ENCODE results near the gene THADA.
"Not testable (repeated sequence)": the region's sequence is repeated elsewhere in the genome, so short reads cannot be mapped to it uniquely, and the experiment has no call there.

THADA gene

GRCh38 chr2:43540021-43540779, 55.6 kb downstream of the THADA start:
- DNase-seq = no peak

GRCh38 chr2:43539436-43539835, 56.4 kb downstream of the THADA start:
- no peak for DNase-seq

DNA sequence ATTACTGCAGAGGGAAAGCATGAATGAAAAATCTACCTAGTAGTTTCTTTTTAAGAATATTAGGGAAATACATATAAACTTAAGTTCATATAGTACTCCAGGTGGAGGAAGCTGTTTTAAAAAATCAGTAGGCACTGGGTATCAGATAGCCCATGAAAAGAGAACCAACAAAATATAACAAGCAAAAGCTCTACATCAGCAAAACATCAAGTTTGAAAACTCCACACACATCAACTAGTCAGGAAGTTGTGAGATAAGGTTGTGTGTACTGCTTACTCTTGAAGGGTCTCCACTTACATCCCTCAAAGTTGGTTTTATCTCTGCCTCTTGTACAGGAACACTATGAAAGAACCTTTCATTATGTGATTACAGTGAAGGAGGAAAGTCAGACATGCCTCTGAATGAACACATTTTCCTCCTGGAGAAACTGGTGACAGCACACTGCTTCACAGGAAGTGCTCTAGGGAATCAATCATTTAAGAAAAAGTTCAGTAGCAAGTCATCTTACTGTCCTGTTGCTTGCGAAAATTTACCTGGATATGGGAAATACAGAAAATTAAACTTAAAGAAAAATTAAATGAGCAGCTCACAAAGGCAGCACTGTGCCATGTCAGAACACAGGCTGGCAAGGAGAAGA, 57.7 kb downstream of the THADA start:
- DNase-seq = no peak

GRCh38 chr2:43537137-43537536, 58.7 kb downstream of the THADA start:
- no peak for DNase-seq

GRCh38 chr2:43534569-43534968, 61.3 kb downstream of the THADA start:
- DNase-seq = no peak

- not testable (repeated sequence) for DNase-seq
Observed at GRCh38 chr2:43532572-43532971, 63.3 kb downstream of the THADA start.

DNA sequence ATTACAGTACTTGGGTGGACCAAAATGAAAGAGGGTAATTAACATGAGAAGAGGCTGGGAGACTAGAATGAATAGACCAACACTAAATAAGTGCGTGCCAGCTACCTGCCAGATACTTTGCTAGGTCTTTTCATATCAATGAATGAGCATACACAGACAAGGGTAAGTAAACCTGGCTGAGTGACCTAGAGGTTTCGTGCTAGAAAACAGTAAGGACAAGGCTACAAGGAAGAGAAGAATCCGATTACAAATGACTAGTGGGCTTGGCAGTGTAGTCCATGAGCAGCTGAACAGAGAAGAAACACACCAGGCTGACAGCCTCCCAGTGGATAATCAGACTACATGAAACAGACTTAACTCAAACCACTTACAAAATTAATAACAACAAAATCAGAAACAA, 64.6 kb downstream of the THADA start:
- no peak for DNase-seq

GRCh38 chr2:43526994-43527393, 68.8 kb downstream of the THADA start:
- DNase-seq = no peak

DNA sequence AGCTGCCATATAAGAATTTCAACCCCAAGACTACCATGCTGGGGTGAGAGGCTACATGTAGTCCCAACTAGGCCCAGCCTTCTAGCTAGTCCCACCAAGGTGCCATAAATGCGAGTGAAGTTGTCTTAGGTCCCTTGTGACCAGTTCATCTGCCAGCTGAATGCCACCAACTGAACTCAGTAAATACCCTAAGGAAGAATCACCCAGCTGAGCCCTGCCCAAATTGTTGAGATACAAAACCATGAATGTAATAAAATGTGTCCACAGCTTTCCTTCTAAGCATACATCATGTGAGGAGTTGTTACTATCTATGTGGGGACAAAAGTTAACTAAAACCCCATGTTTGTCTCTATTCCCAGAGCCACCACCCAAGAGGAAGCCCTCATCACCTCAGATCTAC, 70.3 kb downstream of the THADA start:
- DNase-seq = no peak

GRCh38 chr2:43524177-43524965, 71.5 kb downstream of the THADA start:
- no peak for DNase-seq

- no peak for DNase-seq
Observed at GRCh38 chr2:43522177-43522576, 73.7 kb downstream of the THADA start.

DNA sequence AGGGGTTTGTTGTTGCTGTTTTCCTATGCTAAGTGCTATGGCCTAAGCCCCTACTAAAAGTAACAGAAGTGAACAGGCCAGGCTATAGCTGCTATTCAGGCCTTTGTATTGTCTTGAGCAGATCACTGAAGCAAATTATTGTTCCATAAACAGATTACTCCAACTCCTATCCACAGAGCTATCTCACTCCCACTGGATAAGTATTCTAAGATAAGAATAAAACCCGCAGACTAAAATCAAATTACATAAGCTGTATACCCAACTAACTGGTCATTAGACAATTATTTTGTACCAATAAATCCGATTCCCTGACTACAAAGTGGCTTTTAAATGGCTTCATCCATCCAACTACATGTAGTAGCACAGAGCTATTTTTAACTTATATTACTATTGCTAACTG, 74.3 kb downstream of the THADA start:
- no peak for DNase-seq

- no peak for DNase-seq
Observed at GRCh38 chr2:43520919-43521318, 74.9 kb downstream of the THADA start.

DNA sequence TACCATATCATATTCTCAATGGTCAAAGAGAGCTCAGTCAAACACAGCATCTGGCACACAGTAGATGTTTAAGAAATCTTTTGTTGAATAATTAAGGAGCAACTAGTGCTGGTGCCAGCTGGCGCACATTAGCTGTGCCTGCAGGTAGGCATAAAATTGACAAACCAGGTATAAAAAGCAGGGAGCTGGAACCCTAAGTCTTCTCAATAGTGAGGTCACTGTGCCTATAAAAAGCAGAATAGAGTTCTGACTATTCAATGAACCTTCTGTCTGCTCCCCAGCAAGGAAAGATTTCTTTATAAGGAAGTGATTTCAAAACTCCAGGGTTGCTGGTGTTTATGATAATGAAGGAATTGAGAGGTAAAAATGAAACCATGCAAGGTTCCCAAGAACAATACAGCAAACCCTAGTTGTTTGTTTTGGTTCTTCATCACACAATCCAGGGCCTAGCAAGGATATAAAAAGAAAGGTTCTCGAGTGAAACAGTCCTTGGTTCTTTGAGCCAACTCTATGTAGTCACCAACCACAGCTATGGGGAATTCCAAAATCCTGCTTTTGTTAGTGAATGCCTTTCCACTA, 76.1 kb downstream of the THADA start:
- no peak for DNase-seq

DNA sequence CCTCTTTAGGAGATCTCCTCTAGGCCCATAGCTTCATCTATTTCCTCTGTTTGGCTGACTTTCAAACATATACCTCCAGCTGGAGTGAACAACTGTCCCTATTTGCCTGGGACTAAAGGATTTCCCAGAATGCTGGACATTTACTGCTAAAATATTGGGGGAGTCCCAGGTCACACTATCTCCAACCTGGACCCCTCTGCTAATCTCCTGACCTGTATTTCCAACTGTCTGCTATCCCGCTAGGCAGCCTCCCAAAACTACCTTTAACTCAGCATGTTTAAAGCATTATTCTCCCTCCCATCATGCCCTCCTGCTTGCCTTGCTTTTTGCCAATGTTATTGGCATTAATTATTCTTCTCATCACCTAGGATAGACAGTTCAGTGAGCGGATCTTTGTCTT, 77.1 kb downstream of the THADA start:
- DNase-seq = no peak

DNA sequence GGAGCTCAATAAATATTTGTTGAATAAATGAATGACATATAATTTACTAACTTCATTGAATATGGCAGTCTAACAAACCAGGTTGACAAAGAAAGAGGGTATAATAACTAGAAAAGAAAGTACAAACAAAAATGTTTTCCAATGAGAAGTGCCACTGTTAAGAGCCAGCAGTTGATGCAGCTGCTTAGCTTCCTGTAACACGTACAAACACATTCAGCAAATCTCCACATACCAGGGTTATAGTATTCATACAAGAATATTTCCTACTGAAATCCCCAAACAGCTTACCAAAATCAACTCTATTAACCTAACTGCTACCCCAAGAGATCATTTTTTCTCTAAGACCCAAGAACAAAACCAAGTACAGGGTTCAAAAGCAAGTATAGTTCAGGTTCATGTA, 77.7 kb downstream of the THADA start:
- DNase-seq = no peak

GRCh38 chr2:43515807-43516497, 79.9 kb downstream of the THADA start:
- no peak for DNase-seq

GRCh38 chr2:43515248-43515647, 80.6 kb downstream of the THADA start:
- DNase-seq = no peak

DNA sequence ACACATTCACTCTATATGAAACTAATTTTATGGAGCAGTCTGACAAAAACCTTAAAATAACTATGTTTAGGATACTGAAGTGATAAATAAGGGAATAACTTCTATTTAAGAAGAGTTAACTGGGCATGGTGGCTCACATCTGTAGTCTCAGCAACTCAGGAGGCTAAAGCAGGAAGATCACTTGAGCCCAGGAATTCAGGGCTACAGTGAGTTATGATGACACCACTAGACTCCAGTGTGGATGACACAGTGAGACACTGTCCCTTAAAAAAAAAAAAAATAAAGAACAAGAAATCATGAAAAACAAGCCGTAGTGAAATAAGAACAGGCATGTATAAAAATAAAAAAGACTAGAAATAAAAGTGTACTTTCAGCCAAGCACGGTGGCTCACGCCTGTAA, 82.0 kb downstream of the THADA start:
- DNase-seq = no peak

DNA sequence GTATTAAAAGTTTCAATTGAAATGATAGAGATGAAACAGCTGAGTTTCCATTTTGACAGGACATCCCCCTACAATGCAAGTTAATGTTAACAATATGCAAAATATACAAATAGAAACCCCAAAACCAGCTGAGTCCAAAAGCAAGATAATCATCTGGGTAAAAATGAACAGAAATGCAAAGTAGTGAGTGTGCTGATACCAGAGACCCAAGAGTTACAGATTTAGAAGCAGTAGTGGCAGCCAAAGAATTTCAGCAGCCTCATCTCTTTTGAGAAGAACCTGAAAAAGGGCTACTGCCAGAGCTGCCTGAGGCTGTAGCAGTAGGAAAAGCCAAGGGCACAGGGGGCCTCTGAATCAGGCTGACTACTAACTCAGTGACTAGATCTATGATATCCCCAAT, 82.6 kb downstream of the THADA start:
- DNase-seq = no peak

DNA sequence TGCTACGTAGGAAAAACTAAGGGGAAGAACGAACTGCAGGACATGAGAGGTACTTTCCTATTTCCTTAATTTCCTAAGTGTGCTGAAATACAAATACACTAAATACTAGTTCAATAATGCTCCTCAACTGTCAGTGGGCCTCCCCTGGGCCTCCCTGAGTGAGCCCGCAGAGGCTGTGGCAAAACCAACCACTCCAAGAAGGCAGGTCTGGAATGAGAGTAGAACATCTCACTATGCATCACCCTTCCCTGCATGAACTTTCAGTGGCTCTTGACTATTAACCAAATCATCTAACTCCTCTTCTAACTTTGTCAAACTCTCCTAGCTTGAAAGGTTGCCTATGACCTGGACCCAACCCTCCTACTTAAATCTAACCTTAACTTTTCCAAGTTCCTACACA, 84.6 kb downstream of the THADA start:
- DNase-seq = no peak

DNA sequence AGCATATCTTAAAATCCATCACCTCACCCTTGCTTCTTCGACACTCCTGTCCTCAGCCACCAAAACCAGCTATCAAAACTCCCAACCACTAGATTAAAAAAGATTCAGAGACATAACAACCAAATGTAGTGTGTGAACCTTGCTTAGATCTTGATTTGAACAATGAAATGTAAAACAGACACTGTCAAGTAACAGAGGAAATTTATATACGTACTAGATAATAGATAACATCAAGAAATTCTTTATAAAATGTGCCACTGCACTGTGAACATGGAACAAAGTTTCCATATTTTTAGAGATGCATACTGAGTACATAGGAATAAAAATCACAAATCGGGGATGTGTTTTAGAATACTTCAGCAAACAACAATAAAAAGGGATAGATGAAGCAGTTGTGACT, 86.0 kb downstream of the THADA start:
- DNase-seq = no peak

DNA sequence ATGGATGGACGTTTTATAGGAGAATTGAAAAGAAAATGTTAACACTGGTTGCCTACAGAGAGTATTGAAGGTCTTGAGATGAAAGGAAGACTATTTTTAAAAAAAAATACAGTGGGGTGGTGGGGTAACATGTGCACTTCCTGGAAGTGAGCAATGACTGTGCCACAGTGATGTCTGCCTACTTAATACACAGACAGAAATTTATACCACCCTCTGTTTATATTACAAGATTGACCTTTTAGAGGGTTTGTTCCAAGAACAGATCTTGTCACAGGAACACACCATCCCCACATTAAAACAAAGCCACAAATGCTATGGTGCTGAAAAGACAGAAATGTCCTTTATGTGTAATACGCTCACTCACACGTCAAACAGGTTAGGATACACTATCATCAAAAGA, 87.6 kb downstream of the THADA start:
- DNase-seq = no peak
